SU-DHL-6 (cell line): ENCODE data around the gene CAPN12.

Experiments
- CTCF ChIP-seq: fragments of 200-600 bp; sonication (generic); IDR thresholded peaks from one replicate; pipeline ENCODE4 v1.5.1; 2017; ENCODE audit warnings: antibody characterized with exemption, mild to moderate bottlenecking, low read length, moderate library complexity; ENCODE audit not compliant: insufficient read depth, poor library complexity, severe bottlenecking
- EZH2phosphoT487 ChIP-seq: fragments of 200-600 bp; sonication (generic), shearing (Covaris generic); conservative IDR thresholded peaks from 2 replicates; pipeline ENCODE4 v1.6.1; 2018; ENCODE audit warnings: mild to moderate bottlenecking, antibody characterized with exemption, low read length, moderate library complexity, mixed read lengths

- TF ChIP-seq CTCF, result no peak
- TF ChIP-seq EZH2phosphoT487, result no peak
Observed at GRCh38 chr19:38682195-38682867, 61.9 kb downstream of the CAPN12 start.
